Measurements from ENCODE around the gene LRP8. TPM values are rescaled to one million over a fixed set of nuclear protein-coding genes. Genes with fewer than 3 reads are reported as not detected.

LRP8 gene
- total RNA-seq, 3 donors from 2014 or later: 1.6 to 14.7 (median 6.3) TPM

GRCh38 chr1:53332833-53333232 is 5.0 kb upstream of the LRP8 start:
- H3K4me1 ChIP-seq: no peaks in the 10 kb centered on the region
- no peaks in the 10 kb centered on the region for H3K9me3 ChIP-seq
- H3K4me3 ChIP-seq: no peak overlapping the region
- H3K36me3 ChIP-seq: no peaks in the 10 kb centered on the region
- no peaks in the 10 kb centered on the region for H3K27me3 ChIP-seq
- DNase-seq (ENCODE audit: low spot score in 2 of 2): peak in 1 of 2 donors; percentile 5
- H3K27ac ChIP-seq: no peak overlapping the region
- intact Hi-C loops (cut with DNase I; ENCODE audit: low total_unique reads): no loop called here
- TF ChIP-seq POLR2A (IDR thresholded peaks at IDR 0.05): no peak
- no peak for TF ChIP-seq POLR2AphosphoS5 (IDR thresholded peaks at IDR 0.05)
- no peak for TF ChIP-seq CTCF (IDR thresholded peaks at IDR 0.05)

DNA sequence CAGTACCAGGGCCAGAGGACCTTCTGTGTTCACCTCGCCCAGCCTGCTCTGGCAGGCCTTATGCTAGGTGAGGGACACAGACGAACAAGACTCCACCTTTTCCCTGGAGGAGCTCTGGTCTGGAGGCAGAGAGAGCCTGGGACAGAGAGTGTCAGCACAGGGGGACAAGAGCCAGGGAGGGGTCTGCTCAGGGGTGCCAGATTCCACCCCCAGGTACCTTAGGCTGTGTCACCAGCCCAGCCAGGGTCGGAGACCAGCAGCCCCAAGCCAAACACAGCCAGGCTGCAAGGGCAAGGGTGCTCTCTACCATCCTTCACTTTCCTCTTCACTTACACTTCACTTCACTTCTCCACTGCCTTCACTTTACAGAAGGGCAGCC is 4.3 kb upstream of the LRP8 start:
- no peak overlapping the region for H3K4me3 ChIP-seq
- intact Hi-C loops (cut with DNase I; ENCODE audit: low total_unique reads): no loop called here
- no peaks in the 10 kb centered on the region for H3K4me1 ChIP-seq
- H3K36me3 ChIP-seq: no peaks in the 10 kb centered on the region
- H3K27me3 ChIP-seq: no peaks in the 10 kb centered on the region
- no peaks in the 10 kb centered on the region for H3K9me3 ChIP-seq
- peak in 1 of 2 donors; percentile 24 for DNase-seq (ENCODE audit: low spot score in 2 of 2)
- TF ChIP-seq POLR2A (IDR thresholded peaks at IDR 0.05): no peak
- TF ChIP-seq POLR2AphosphoS5 (IDR thresholded peaks at IDR 0.05): no peak
- TF ChIP-seq CTCF (IDR thresholded peaks at IDR 0.05): no peak
- no peak overlapping the region for H3K27ac ChIP-seq

DNA sequence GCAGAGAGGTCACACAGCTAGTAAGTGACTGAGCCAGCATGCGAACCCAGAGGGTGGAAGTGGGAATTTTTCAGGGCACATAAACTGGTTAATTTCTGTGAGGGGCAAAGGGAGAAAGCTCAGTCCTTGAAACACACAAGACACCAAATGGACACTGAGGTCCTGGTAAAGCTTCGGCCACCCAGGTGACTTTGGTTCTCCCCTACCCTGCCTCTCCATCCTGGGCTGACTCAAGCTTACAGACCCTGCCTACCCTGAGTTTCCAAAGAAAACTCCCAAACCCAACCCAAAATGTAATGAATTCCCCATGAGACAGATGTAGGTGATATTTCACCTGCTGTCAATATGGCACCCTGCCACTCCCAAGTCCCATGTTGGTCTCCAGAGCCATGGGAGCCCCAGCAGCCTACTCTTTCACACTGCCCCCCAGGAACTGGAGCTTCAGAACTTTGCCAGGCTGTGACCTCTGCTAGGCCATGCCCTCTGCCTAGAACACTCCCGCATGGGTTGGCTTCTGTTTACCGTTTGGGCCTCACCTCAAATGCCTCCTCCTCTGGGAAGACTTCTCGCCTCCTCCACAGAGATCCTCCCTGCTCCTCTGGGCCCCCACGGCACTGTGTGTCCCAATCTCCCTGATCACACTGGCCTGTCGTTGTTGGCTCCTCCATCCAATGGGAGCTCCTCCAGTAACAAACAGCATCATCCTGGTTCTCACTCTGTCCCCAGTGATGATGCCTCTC is 3.7 kb upstream of the LRP8 start:
- no peak for DNase-seq (ENCODE audit: low spot score in 2 of 2)
- Histone ChIP-seq H3K4me1 (peaks cover 0 to 4% of the 10 kb centered on the region in 2 donors), H3K36me3 (no peaks in the 10 kb centered on the region), H3K4me3 (no peak overlapping the region), H3K27ac (peak overlapping the region in 1 of 2 donors; percentile 57), H3K9me3 (no peaks in the 10 kb centered on the region), H3K27me3 (no peaks in the 10 kb centered on the region)
- TF ChIP-seq POLR2A (IDR thresholded peaks at IDR 0.05) (no peak), CTCF (IDR thresholded peaks at IDR 0.05) (no peak), POLR2AphosphoS5 (IDR thresholded peaks at IDR 0.05) (no peak)
- intact Hi-C loops (cut with DNase I; ENCODE audit: low total_unique reads): no loop called here

DNA sequence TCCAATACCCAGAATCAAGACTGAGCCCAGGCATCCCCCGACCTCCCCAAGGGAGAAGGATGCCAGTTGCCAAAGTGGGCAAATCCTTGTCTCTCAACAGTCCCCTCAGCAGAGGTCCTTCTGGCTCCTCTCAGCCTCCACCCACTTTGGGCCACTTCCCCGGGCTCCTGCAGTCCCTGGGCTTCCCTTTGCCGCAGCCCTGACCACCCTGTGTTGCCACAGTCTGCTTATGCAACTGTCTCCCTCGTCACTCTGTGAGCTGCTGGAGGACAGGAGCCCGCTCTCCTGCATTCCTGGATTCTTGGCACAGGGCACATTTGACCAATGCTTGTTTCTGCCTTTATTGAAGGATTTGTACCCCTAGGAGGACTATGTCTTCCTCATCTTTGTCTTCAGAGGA is 2.9 kb upstream of the LRP8 start:
- peaks cover 0 to 4% of the 10 kb centered on the region in 2 donors for H3K4me1 ChIP-seq
- peak overlapping the region; percentile 30 to 57 for H3K27ac ChIP-seq
- TF ChIP-seq POLR2A (IDR thresholded peaks at IDR 0.05): no peak
- DNase-seq (ENCODE audit: low spot score in 2 of 2): peak; percentile 35 to 64
- intact Hi-C loops (cut with DNase I; ENCODE audit: low total_unique reads): no loop called here
- H3K27me3 ChIP-seq: no peaks in the 10 kb centered on the region
- no peaks in the 10 kb centered on the region for H3K9me3 ChIP-seq
- no peaks in the 10 kb centered on the region for H3K36me3 ChIP-seq
- H3K4me3 ChIP-seq: no peak overlapping the region

DNA sequence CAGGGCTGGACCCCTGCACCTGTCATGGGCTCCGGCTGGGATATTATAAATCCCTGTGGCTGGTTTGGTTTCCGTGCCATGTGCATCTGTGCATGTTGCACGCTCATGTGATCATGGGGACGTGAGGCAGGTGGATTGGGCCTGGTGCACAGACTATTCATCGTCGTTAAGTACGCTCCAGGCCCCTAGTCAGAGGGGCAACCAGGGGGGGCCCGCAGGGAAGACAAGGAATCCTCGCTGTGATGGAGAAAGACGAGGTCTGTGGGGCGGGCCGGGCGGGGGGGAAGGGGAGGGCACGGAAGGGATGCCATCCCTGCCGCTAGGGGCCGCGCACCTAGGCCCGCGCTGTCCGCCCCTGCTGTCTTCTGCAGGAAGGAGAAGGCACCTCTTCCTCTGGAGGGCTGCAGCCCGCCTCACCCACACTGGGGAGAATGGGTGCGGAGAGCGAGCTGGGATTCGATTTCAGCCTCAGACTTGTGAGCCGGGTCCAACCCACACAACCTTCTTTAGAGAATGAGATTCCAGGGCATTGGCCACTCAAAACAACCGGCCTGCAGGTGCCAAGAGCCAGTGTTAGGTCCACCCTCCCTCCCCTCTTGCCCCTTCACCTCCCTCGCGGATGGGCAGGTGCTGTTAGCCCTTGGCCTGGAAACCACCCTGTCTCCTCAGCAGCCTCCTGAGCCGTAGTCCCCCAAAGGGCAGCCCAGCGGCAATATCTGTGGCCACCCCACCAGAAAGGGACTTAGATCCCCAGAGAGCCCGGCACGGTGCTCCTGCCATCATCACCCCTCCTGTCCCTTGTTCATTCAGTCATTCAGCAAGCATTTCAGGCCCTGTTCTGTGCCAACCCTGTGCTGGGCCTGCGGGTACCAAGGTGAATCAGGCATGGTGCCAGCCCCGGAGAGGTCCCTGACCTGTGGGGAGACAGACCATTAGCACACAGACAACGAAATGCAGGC is 950 bp upstream of the LRP8 start:
- Histone ChIP-seq H3K4me3 (peak overlapping the region in 2 of 3 donors; percentile 68 to 92), H3K9me3 (no peaks in the 10 kb centered on the region), H3K4me1 (peaks cover 0 to 10% of the 10 kb centered on the region in 2 donors), H3K27ac (no peak overlapping the region), H3K27me3 (no peaks in the 10 kb centered on the region), H3K36me3 (no peaks in the 10 kb centered on the region)
- DNase-seq (ENCODE audit: low spot score in 2 of 2): no peak
- TF ChIP-seq CTCF (IDR thresholded peaks at IDR 0.05) (no peak), POLR2A (IDR thresholded peaks at IDR 0.05) (no peak), POLR2AphosphoS5 (IDR thresholded peaks at IDR 0.05) (no peak)
- intact Hi-C loops (cut with DNase I; ENCODE audit: low total_unique reads): no loop called here
